Lung (tissue), 12 donors: ENCODE results near the gene GOLT1A. TPM values are rescaled to one million over a fixed set of nuclear protein-coding genes. Genes with fewer than 3 reads are reported as not detected.

ENCODE experiments used
- ATAC-seq: fragments of 200-7000 bp; cut with Tn5 transposase; one replicate; pipeline ENCODE4 v1.9.1; 2020; ENCODE audit warnings: moderate number of reproducible peaks; ENCODE audit not compliant: insufficient read depth, low FRiP score
- DNase-seq, 3 donors: peaks; one replicate each; pipeline ENCODE4 v3.0.0-alpha.2; 2013 to 2017
- H3K27ac ChIP-seq, 2 donors: one replicate each; pipeline ENCODE4 v1.5.1; 2013; ENCODE audit warnings: mild to moderate bottlenecking in 2 of 2, moderate library complexity in 2 of 2, control low read depth in 1 of 2, inconsistent platforms in 1 of 2, low read depth in 1 of 2, low read length in 1 of 2
- H3K27me3 ChIP-seq, 3 donors: one replicate each; pipeline ENCODE4 v1.5.1; 2013; ENCODE audit warnings: low read length in 2 of 3; ENCODE audit not compliant: control insufficient read depth in 3 of 3, insufficient read depth in 3 of 3
- H3K36me3 ChIP-seq, 4 donors: one replicate each; pipeline ENCODE4 v1.5.1; 2013; ENCODE audit warnings: low read length in 4 of 4, mild to moderate bottlenecking in 1 of 4, moderate library complexity in 1 of 4; ENCODE audit not compliant: control insufficient read depth in 4 of 4, insufficient read depth in 4 of 4
- H3K4me1 ChIP-seq, 5 donors: one replicate each; pipeline ENCODE4 v1.5.1; 2013; ENCODE audit warnings: low read length in 5 of 5, mild to moderate bottlenecking in 2 of 5, moderate library complexity in 1 of 5; ENCODE audit not compliant: control insufficient read depth in 5 of 5, insufficient read depth in 5 of 5
- H3K4me3 ChIP-seq: one replicate; pipeline ENCODE4 v1.5.1; 2013; ENCODE audit warnings: mild to moderate bottlenecking, control low read depth, moderate library complexity
- H3K9ac ChIP-seq, 2 donors: one replicate each; pipeline ENCODE4 v1.5.1; 2013; ENCODE audit warnings: low read length in 2 of 2, control low read depth in 1 of 2; ENCODE audit not compliant: insufficient read depth in 1 of 2
- H3K9me3 ChIP-seq, 4 donors: one replicate each; pipeline ENCODE4 v1.5.1; 2013; ENCODE audit warnings: low read length in 3 of 4, mild to moderate bottlenecking in 1 of 4, moderate library complexity in 1 of 4; ENCODE audit not compliant: control insufficient read depth in 4 of 4, insufficient read depth in 3 of 4
- WGBS, 2 donors: extraction: QIAGEN DNeasy Blood & Tissue Kit; methylation state at CpG; one replicate each; pipeline ENCODE4 v1.1.7; 2013; 5-methylcytosine and 5-hydroxymethylcytosine counted together
- polyA plus RNA-seq, 2 donors: library from polyadenylated mRNA; stranded (reverse); fragments of 200-250 nt; gene quantifications; one replicate each; pipeline ENCODE4 v1.2.1, GENCODE V29; 2013
- total RNA-seq, 2 donors: library from RNA; depleted of rRNA in 1 of 2; stranded (reverse); fragments of >200 nt in 1 of 2; gene quantifications; one replicate each; pipeline ENCODE4 v1.2.1, GENCODE V29; 2014 to 2021
- TF ChIP-seq, protein P1 (sequence below): IDR thresholded peaks from 2 replicates; pipeline ENCODE4 v1.5.1; 2012; ENCODE audit warnings: mild to moderate bottlenecking; ENCODE audit errors: control extremely low read depth, extremely low read depth
- donor health status: control.
- donor health status: control.
- donor health status: Bipolar disorder and iron deficiency.
- donor health status: healthy.
- donor health status: DM: yes; HTN: yes; CAD: no.

GOLT1A gene
- total and polyA plus RNA-seq, 4 donors = 4.1 to 23.8 (median 7.7) TPM

DNA sequence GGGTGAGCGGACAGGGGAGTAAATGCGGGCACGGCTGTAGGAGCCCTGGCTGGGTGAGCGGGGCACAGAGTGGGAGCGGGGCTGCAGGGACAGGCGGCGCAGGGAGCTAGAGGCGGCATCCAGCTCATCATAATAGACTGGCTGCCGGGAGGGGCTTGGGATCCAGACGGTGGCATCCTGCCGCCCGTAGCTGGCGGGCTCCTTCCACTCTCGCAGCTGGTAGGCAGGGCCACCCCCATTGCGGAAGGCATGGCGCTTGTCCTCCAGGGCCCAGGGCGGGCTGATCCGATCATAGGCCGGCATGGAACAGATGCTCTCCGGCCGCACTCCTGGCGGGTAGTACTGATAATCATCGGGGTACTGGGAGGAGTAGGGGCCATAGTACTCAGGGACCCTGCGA, 43.7 kb upstream of the GOLT1A start:
- H3K9ac ChIP-seq = no peak overlapping the region
- 95 to 96% methylated on average over 24 of the region's 24 CpGs for WGBS, 2 donors
- TF ChIP-seq, protein P1, sequence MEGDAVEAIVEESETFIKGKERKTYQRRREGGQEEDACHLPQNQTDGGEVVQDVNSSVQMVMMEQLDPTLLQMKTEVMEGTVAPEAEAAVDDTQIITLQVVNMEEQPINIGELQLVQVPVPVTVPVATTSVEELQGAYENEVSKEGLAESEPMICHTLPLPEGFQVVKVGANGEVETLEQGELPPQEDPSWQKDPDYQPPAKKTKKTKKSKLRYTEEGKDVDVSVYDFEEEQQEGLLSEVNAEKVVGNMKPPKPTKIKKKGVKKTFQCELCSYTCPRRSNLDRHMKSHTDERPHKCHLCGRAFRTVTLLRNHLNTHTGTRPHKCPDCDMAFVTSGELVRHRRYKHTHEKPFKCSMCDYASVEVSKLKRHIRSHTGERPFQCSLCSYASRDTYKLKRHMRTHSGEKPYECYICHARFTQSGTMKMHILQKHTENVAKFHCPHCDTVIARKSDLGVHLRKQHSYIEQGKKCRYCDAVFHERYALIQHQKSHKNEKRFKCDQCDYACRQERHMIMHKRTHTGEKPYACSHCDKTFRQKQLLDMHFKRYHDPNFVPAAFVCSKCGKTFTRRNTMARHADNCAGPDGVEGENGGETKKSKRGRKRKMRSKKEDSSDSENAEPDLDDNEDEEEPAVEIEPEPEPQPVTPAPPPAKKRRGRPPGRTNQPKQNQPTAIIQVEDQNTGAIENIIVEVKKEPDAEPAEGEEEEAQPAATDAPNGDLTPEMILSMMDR = no peak
- no peak overlapping the region for H3K4me3 ChIP-seq
- H3K4me1 ChIP-seq = no peaks in the 10 kb centered on the region
- DNase-seq = no peak
- peaks cover 0 to 3% (median 0%) of the 10 kb centered on the region in 4 donors for H3K36me3 ChIP-seq
- H3K27ac ChIP-seq = no peak overlapping the region
- no peaks in the 10 kb centered on the region for H3K9me3 ChIP-seq
- ATAC-seq = no peak
- no peaks in the 10 kb centered on the region for H3K27me3 ChIP-seq

DNA sequence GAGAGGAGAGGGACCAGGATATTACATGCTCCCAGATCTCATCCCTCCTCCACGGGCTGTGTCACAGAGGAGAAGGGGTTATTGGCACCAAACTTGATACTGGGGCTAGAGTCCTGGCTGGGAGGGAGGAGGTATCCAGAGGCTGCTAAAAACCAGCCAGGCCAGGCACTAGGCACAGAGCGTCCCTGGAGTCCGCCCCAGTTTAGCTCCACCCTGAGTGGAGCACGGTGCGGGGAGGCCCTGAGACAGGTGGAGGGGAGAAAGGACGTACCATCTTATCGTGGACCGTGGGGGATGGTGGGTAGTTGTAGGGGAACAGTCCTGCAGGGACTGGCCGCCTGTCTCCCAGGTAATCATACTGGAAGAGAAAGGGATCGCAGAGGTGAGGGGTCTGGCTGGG, 42.7 kb upstream of the GOLT1A start:
- Histone ChIP-seq H3K9ac (no peak overlapping the region), H3K4me1 (no peaks in the 10 kb centered on the region), H3K4me3 (no peak overlapping the region), H3K27ac (no peak overlapping the region), H3K9me3 (no peaks in the 10 kb centered on the region), H3K27me3 (no peaks in the 10 kb centered on the region), H3K36me3 (peaks cover 0 to 3% (median 0%) of the 10 kb centered on the region in 4 donors)
- ATAC-seq (no peak), DNase-seq (no peak)
- 87 to 98% methylated on average over 10 of the region's 10 CpGs for WGBS, 2 donors
- TF ChIP-seq, protein P1 = no peak

DNA sequence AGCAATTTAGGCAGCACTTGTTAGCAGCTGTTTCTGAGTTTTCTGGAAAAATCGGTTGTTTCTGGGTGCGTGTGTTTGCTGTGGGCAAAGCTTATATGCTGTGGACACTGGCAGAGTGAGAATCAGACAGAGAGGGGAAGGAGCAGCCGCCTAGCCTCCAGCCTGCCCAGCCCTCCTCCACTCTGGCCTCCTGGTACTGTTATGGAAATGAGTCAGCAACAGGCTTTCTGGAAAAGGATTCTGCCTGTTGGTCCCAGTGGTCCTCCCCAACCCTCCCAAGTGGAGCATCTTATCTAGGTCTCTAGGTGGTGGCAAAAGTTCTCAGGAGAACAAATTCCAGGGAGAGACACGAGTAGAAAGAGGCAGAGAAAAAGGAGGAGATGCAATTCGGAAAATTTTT, 42.2 kb upstream of the GOLT1A start:
- Histone ChIP-seq H3K9me3 (no peaks in the 10 kb centered on the region), H3K27me3 (no peaks in the 10 kb centered on the region), H3K36me3 (peaks cover 0 to 3% (median 0%) of the 10 kb centered on the region in 4 donors), H3K9ac (no peak overlapping the region), H3K4me3 (no peak overlapping the region), H3K4me1 (no peaks in the 10 kb centered on the region), H3K27ac (no peak overlapping the region)
- DNase-seq (no peak), ATAC-seq (no peak)
- WGBS, 2 donors = 75 to 85% methylated on average over 5 of the region's 5 CpGs
- TF ChIP-seq, protein P1 = no peak

DNA sequence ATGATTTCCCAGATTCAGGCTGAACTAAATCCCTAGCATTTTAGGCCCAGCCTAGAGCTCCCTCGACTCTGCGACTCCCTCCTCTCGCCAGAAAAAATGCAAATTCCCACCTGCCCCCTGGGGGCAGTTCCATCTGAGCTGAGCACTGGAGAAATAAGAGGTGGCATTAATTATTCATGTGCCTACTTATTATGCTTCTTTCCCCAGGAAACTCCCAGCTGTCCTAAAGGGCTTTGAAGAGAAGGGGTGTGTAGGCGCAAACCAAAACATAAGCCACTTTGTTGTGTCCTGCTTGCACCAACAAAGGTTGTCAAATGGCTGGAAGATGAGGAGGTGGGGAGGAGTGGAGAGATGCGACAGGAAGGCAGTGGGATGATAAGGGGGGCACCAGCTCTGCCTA, 41.4 kb upstream of the GOLT1A start:
- Histone ChIP-seq H3K4me1 (no peaks in the 10 kb centered on the region), H3K9ac (no peak overlapping the region), H3K27me3 (no peaks in the 10 kb centered on the region), H3K4me3 (no peak overlapping the region), H3K27ac (no peak overlapping the region), H3K9me3 (no peaks in the 10 kb centered on the region), H3K36me3 (peaks cover 0 to 3% (median 0%) of the 10 kb centered on the region in 4 donors)
- ATAC-seq (no peak), DNase-seq (no peak)
- WGBS, 2 donors = 77 to 78% methylated on average over 5 of the region's 5 CpGs
- TF ChIP-seq, protein P1 = no peak
